ENCODE results near the gene EYA4.

- TF ChIP-seq ZNF274 (IDR thresholded peaks at IDR 0.05; ENCODE audit: low read depth, low read length) (no peak), YY1 (IDR thresholded peaks at IDR 0.05; ENCODE audit: insufficient read depth, insufficient read length) (no peak)
These were observed 303.3 kb downstream of the EYA4 start for GRCh38 chr6:133544419-133544818.

All from NT2/D1 (cell line).